ENCODE results near the gene GOLGA6B.
"Not testable (repeated sequence)": the region's sequence is repeated elsewhere in the genome, so short reads cannot be mapped to it uniquely, and the experiment has no call there.

The GOLGA6B gene, protein sequence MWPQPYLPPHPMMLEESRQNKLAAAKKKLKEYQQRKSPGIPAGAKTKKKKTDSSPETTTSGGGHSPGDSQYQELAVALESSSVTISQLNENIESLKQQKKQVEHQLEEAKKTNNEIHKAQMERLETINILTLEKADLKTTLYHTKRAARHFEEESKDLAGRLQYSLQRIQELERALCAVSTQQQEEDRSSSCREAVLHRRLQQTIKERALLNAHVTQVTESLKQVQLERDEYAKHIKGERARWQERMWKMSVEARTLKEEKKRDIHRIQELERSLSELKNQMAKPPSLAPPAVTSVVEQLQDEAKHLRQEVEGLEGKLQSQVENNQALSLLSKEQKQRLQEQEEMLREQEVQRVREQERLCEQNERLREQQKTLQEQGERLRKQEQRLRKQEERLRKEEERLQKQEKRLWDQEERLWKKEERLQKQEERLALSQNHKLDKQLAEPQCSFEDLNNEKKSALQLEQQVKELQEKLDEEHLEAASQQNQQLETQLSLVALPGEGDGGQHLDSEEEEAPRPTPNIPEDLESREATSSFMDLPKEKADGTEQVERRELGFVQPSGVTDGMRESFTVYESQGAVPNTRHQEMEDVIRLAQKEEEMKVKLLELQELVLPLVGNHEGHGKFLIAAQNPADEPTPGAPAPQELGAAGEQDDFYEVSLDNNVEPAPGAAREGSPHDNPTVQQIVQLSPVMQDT

DNA sequence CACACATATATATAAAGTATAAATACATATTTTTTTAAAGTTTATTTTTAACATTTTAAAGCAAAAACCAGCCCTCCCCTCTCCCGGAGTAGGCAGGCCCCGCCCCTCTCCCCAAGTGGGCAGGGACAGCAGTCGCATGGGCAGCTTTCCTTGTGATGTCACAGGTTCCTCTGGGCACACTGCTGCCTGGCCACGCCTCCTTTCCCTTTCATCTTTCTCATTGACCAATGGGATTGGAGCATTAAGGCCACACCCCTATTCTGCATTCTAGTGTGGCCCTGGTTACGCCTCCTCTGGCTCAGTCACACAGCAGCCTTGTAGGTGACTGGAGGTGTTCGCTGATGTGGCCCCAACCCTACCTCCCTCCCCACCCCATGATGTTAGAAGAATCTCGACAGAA, at the start of gene GOLGA6B:
TSS of gene GOLGA6B (plus strand) at position 301 of the 400 bp plus-strand sequence. CDS start at position 342, 41 bp downstream.
- CTCF ChIA-PET; POLR2A ChIA-PET; DNase-seq (ENCODE audit: extremely low spot score): not testable (repeated sequence)

DNA sequence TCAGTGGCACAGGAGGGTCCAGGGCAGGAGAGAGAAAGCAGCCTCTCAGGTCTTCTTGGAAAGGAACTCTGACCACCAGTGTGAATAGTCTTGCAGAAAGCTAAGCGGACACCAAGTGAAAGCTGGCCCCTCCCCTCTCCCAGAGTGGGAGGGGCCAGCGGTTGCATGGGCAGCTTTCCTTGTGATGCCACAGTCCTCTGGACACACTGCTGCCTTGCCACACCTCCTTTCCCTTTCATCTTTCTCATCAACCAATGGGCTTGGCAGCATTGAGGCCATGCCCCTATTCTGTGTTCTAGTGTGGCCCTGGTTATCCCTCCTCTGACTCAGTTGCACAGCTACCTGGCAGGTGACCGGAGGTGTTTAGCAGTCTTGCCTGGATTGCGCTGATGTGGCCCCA, 49.7 kb upstream of the GOLGA6B start:
- DNase-seq (ENCODE audit: extremely low spot score) = peak; percentile 17
- TF ChIP-seq HDGF (IDR thresholded peaks at IDR 0.05; ENCODE audit: borderline replicate concordance) (no peak), TARDBP (IDR thresholded peaks at IDR 0.05) (no peak), CTBP1 (IDR thresholded peaks at IDR 0.05; ENCODE audit: borderline replicate concordance) (no peak), FOXA1 (IDR thresholded peaks at IDR 0.05) (no peak), SP1 (IDR thresholded peaks at IDR 0.05) (no peak), ELF4 (IDR thresholded peaks at IDR 0.05) (no peak), ZNF384 (IDR thresholded peaks at IDR 0.05) (no peak)
- TF ChIP-seq, protein P1, sequence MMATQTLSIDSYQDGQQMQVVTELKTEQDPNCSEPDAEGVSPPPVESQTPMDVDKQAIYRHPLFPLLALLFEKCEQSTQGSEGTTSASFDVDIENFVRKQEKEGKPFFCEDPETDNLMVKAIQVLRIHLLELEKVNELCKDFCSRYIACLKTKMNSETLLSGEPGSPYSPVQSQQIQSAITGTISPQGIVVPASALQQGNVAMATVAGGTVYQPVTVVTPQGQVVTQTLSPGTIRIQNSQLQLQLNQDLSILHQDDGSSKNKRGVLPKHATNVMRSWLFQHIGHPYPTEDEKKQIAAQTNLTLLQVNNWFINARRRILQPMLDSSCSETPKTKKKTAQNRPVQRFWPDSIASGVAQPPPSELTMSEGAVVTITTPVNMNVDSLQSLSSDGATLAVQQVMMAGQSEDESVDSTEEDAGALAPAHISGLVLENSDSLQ (IDR thresholded peaks at IDR 0.05) = no peak
- CTCF ChIA-PET = no interaction called here
- POLR2A ChIA-PET = no interaction called here

DNA sequence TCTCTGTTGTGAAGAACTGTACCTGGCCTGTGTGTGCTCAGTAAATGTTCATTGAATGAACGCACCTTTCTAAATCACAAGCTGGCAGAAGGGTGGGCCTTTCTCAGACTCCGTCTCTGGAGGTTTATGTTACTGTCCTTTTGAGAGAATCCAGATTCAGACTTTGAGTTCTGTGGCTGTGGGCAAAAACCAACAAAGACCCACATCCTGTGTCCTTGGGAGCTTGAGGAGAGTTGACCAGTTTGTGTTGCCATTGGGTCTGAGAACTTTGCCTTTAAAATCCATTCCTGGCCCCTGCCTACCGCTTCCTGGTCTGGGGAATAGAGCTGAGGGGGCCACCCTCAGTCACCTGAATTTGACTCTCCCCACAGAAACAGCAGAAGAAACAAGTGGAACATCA, 46.4 kb upstream of the GOLGA6B start:
- CTCF ChIA-PET; POLR2A ChIA-PET; DNase-seq (ENCODE audit: extremely low spot score): not testable (repeated sequence)

DNA sequence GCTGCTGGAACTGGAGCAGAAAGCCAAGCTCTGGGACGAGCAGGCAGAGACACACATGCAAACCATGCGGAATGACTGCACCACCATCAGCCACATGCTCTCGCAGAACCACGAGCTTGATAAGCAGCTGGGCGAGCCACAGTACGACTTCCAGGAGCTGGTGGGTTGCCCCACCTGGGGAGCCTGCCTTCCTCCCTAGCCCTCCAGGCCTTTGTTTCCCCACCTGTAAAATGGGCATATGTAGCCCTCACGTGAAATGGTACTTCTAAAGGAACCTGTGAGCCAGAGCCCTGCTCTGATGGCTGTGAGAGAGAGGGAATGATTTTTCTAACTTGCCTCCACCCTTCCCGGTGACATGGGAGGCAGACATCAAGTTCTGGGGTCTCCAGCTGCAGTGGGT, 44.6 kb upstream of the GOLGA6B start:
- no peak for DNase-seq (ENCODE audit: extremely low spot score)
- TF ChIP-seq ELF4 (IDR thresholded peaks at IDR 0.05) = no peak
- no peak for TF ChIP-seq FOXM1 (IDR thresholded peaks at IDR 0.05; ENCODE audit: borderline replicate concordance)
- TF ChIP-seq, protein P1 (IDR thresholded peaks at IDR 0.05) = no peak
- TF ChIP-seq NFRKB (IDR thresholded peaks at IDR 0.05) = no peak
- no peak for TF ChIP-seq SP1 (IDR thresholded peaks at IDR 0.05)
- no peak for TF ChIP-seq FOXA1 (IDR thresholded peaks at IDR 0.05)
- no peak for TF ChIP-seq ARNT (IDR thresholded peaks at IDR 0.05)
- no peak for TF ChIP-seq FOXK2 (IDR thresholded peaks at IDR 0.05)
- no peak for TF ChIP-seq CTBP1 (IDR thresholded peaks at IDR 0.05; ENCODE audit: borderline replicate concordance)
- ChIA-PET POLR2A (no interaction called here), CTCF (interaction anchor here (0.6 to 1.1 kb wide), 2 partner anchors 10 to 258 kb away, joined by 3 to 7 read pairs; no protein-coding TSS in a partner anchor)

DNA sequence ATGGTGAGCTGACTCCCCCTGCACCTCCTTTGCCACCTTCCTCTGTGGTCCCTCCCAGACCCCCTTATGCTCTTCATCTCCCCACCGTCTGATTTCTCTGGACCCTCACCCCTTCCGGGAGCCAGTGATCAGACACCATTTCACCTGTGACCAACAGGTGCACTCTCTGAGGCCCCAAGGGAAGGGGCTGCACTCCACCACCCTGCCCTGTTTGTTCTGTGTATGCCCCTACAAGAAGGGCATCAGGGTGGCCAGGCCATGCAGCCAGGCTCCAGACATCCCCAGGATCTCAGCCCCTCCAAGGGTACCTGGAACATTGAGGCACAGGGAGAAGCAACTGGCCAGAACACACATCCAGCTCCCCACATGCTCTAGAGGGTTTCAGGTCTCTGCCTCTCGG, 42.2 kb upstream of the GOLGA6B start:
- POLR2A ChIA-PET; DNase-seq (ENCODE audit: extremely low spot score): not testable (repeated sequence)
- CTCF ChIA-PET = interaction anchor here (1.2 kb wide), 1 partner anchor 12 kb away, joined by 3 read pairs; no protein-coding TSS in a partner anchor

DNA sequence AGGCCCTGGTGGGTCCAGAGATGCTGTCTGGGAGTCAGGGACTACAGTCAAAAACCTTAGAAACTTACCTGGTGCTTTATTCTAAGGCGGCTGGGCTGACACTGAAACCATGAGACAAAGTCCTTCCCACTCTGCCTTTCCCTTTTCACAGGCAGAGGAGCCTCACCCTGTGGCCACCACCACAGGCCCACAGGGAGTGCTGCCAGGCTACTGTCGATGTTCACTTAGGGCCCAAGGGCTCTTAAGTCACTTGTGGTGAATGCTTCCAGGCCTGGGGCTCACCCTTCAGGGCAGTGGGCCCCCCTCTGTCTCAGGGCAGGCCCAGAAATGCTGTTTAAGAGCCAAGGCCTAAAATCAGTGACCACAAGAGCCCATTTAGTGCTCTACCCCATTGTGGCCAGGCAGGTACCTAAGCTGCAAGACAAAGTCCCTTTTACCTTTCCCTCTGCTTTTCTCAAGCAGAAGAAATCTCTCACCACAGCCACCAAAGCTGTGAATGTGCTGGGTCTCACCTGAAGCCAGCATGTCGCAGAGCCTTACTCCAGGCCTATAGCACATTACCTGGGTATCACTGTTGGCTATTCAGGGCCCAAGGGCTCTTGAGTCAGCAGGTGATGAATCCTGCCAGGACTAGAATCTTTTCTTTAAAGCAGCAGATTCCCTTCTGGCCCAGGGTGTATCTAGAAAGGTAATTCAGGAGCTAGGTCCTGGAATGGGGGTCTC, 39.5 kb upstream of the GOLGA6B start:
- POLR2A ChIA-PET = interaction anchor here (0.7 kb wide), 1 partner anchor 18 kb away, joined by 3 read pairs; no protein-coding TSS in a partner anchor
- CTCF ChIA-PET = no interaction called here
- TF ChIP-seq FOXA1 (IDR thresholded peaks at IDR 0.05) (no peak), HDGF (IDR thresholded peaks at IDR 0.05; ENCODE audit: borderline replicate concordance) (no peak), ELF4 (IDR thresholded peaks at IDR 0.05) (no peak), CTBP1 (IDR thresholded peaks at IDR 0.05; ENCODE audit: borderline replicate concordance) (no peak), LEF1 (IDR thresholded peaks at IDR 0.05; ENCODE audit: borderline replicate concordance) (no peak)
- DNase-seq (ENCODE audit: extremely low spot score) = no peak

DNA sequence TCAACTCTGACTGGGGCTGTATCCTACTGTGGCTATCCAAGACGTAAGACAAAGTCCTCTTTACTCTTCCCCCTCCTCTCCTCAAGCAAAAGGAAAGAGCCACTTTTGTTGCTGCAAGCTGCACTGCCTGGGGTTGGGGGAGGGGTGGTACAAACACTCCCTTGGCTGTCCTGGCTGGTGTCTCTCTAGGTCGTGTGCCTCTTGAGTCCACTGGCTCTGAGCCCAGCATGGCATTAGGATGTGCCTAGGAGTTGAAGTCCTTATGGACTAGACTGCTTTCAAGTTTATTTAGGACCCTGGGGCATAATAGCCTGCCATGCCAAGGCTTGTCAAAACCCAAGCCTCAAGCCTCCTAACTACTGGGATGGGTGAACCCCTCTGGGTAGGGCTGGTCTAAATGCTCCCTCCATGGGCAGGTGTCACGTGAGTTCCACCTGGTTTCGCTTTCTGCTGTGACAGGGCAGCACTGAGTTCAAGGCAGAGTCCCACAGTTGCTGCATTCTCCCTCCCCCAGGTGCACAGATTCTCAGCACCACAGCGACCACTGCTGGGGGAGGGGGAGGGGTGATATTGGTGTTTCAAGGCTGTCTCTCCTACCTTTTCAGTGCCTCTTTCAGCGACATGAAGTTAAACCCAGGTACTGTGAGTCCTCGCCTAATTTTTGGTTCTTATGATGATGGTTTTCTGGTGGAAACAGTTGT, 38.8 kb upstream of the GOLGA6B start:
- DNase-seq (ENCODE audit: extremely low spot score); CTCF ChIA-PET; POLR2A ChIA-PET: not testable (repeated sequence)

DNA sequence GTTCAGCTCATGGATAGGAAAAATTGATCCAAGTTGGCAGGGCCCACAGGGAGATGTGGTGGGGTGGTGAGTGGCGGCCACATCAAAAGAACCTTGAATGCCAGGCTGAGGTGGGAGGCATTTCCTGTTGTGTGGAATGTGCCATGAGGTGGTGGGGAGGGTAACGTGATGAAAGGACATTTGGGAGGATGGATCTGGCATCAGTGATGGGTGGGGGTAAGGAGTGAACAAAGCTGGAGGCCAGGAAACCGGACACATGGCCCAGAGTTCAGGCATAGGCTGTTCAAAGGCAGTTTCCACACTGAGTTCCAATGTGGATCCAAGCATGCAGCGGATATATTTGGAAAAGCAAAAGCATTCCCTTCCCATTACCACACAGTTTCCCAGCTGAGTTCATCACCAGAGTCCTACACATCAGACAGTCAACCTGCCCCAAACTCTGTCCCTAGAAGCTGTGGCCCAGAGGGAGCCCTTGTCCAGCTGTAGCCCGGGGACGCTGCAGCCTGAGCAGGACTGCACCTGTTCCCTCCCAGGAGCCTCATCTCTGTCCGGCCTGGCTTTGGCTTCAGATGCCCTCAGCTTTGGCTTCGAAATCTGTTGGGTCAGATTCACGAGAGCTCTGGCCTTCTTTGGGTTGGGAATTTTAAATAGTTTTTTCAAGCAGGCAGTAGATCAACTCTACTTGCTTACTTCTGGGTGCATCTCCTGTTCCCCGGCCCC, 37.8 kb upstream of the GOLGA6B start:
- DNase-seq (ENCODE audit: extremely low spot score) = no peak
- POLR2A ChIA-PET = no interaction called here
- TF ChIP-seq L3MBTL2 (conservative IDR thresholded peaks at IDR 0.05) (no peak), NFRKB (IDR thresholded peaks at IDR 0.05) (no peak), FOXA1 (IDR thresholded peaks at IDR 0.05) (no peak), ZNF384 (IDR thresholded peaks at IDR 0.05) (no peak), ARNT (IDR thresholded peaks at IDR 0.05) (no peak), LEF1 (IDR thresholded peaks at IDR 0.05; ENCODE audit: borderline replicate concordance) (no peak), ELF4 (IDR thresholded peaks at IDR 0.05) (no peak), HDGF (IDR thresholded peaks at IDR 0.05; ENCODE audit: borderline replicate concordance) (no peak), TARDBP (IDR thresholded peaks at IDR 0.05) (no peak), SP1 (IDR thresholded peaks at IDR 0.05) (no peak), SUZ12 (IDR thresholded peaks at IDR 0.05) (no peak), FOXK2 (IDR thresholded peaks at IDR 0.05) (no peak), BHLHE40 (IDR thresholded peaks at IDR 0.05; ENCODE audit: borderline replicate concordance) (no peak), CTBP1 (IDR thresholded peaks at IDR 0.05; ENCODE audit: borderline replicate concordance) (no peak), FOXM1 (IDR thresholded peaks at IDR 0.05; ENCODE audit: borderline replicate concordance) (no peak)
- TF ChIP-seq, protein P1 (IDR thresholded peaks at IDR 0.05) = no peak
- CTCF ChIA-PET = no interaction called here

DNA sequence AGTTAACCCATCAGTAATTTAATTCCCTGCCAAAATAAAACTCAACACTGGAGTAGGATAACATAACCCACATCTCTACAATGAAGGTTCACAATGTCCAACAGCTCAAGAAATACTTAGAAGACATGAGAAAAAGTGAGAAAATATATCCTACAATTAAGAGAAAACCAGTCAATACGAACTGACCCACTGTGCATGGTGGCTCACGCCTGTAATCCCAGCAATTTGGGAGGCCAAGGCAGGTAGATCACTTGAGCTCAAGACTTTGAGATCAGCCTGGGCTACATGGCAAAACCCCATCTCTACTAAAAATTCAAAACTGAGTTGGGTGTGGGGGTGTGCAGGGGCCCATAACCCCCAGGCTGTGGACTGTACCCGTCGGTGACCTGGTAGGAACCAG, 30.6 kb upstream of the GOLGA6B start:
- CTCF ChIA-PET; POLR2A ChIA-PET; DNase-seq (ENCODE audit: extremely low spot score): not testable (repeated sequence)
